ENCODE data around the gene PRSS2. TPM values are rescaled to one million over a fixed set of nuclear protein-coding genes. Genes with fewer than 3 reads are reported as not detected.

Gene PRSS2
- total RNA-seq, 2 experiments from 2014 or later: not detected

GRCh38 chr7:142799437-142799835 is 28.7 kb downstream of the PRSS2 start:
- DNase-seq (peak in 4 of 14 experiments; percentile 12 to 50 (median 21)), ATAC-seq (ENCODE audit: poor library complexity) (no peak)
- no peak for TF ChIP-seq CTCF (IDR thresholded peaks at IDR 0.05)
- peaks cover 79% of the 10 kb centered on the region for H3K4me1 Mint-ChIP-seq (ENCODE audit: low read depth)
- peak overlapping the region; percentile 97 for H3K4me3 Mint-ChIP-seq
- intact Hi-C loops (cut with DNase I, micrococcal nuclease): loop anchor here in 1 of 2 experiments (5.0 kb wide), 1 partner anchor 477 kb away; no protein-coding TSS in a partner anchor
- H3K27me3 Mint-ChIP-seq: no peaks in the 10 kb centered on the region
- ChIA-PET CTCF (interaction anchor here (14.4 kb wide), 1 partner anchor 10 kb away, joined by 135 read pairs; no protein-coding TSS in a partner anchor), POLR2A (interaction anchor here (0.6 to 30.9 kb wide), 29 partner anchors 7 to 585 kb away, joined by 3 to 5733 read pairs (median 19); partner anchors contain the start of genes EPHB6 and GSTK1)
- H3K36me3 Mint-ChIP-seq (ENCODE audit: low read depth): peaks cover 93% of the 10 kb centered on the region
- peak overlapping the region; percentile 98 for H3K27ac Mint-ChIP-seq
- no peaks in the 10 kb centered on the region for H3K9me3 Mint-ChIP-seq
- H3K27ac ChIP-seq (ENCODE audit: low read depth in 1 of 2, low read length in 2 of 2): peak overlapping the region; percentile 95 to 99
- peaks cover 69% of the 10 kb centered on the region for H3K4me1 ChIP-seq (ENCODE audit: insufficient read depth, low read length)
- H3K4me3 ChIP-seq (ENCODE audit: low read length): peak overlapping the region; percentile 100
- no peaks in the 10 kb centered on the region for H3K27me3 ChIP-seq (ENCODE audit: control insufficient read depth in 1 of 2, insufficient read depth in 2 of 2, low read length in 2 of 2)
- H3K9me3 ChIP-seq (ENCODE audit: control insufficient read depth in 1 of 2, insufficient read depth in 1 of 2, low read length in 2 of 2): no peaks in the 10 kb centered on the region
- H3K36me3 ChIP-seq (ENCODE audit: insufficient read depth, low read length): peaks cover 74% of the 10 kb centered on the region

GRCh38 chr7:142800088-142800487 is 29.3 kb downstream of the PRSS2 start:
- peak overlapping the region; percentile 97 for H3K4me3 Mint-ChIP-seq
- no peaks in the 10 kb centered on the region for H3K27me3 Mint-ChIP-seq
- peaks cover 79% of the 10 kb centered on the region for H3K4me1 Mint-ChIP-seq (ENCODE audit: low read depth)
- intact Hi-C loops (cut with DNase I, micrococcal nuclease): no loop called here
- ChIA-PET POLR2A (interaction anchor here (0.6 to 30.9 kb wide), 12 partner anchors 7 to 479 kb away, joined by 3 to 5733 read pairs (median 20); no protein-coding TSS in a partner anchor), CTCF (interaction anchor here (14.4 kb wide), 1 partner anchor 9 kb away, joined by 135 read pairs; no protein-coding TSS in a partner anchor)
- H3K36me3 Mint-ChIP-seq (ENCODE audit: low read depth): peaks cover 96% of the 10 kb centered on the region
- peaks cover 74% of the 10 kb centered on the region for H3K36me3 ChIP-seq (ENCODE audit: insufficient read depth, low read length)
- DNase-seq (peak in 4 of 14 experiments; percentile 25 to 75 (median 62)), ATAC-seq (ENCODE audit: poor library complexity) (peak; percentile 27)
- peak overlapping the region; percentile 98 for H3K27ac Mint-ChIP-seq
- H3K9me3 Mint-ChIP-seq: no peaks in the 10 kb centered on the region
- H3K27me3 ChIP-seq (ENCODE audit: control insufficient read depth in 1 of 2, insufficient read depth in 2 of 2, low read length in 2 of 2): no peaks in the 10 kb centered on the region
- peak overlapping the region; percentile 100 for H3K4me3 ChIP-seq (ENCODE audit: low read length)
- no peak for TF ChIP-seq CTCF (IDR thresholded peaks at IDR 0.05)
- H3K9me3 ChIP-seq (ENCODE audit: control insufficient read depth in 1 of 2, insufficient read depth in 1 of 2, low read length in 2 of 2): no peaks in the 10 kb centered on the region
- peak overlapping the region; percentile 95 to 99 for H3K27ac ChIP-seq (ENCODE audit: low read depth in 1 of 2, low read length in 2 of 2)
- H3K4me1 ChIP-seq (ENCODE audit: insufficient read depth, low read length): peaks cover 70% of the 10 kb centered on the region

- ChIA-PET POLR2A (interaction anchor here (0.6 to 30.9 kb wide), 9 partner anchors 6 to 500 kb away, joined by 3 to 5733 read pairs (median 28); no protein-coding TSS in a partner anchor), CTCF (interaction anchor here (14.4 kb wide), 1 partner anchor 9 kb away, joined by 135 read pairs; no protein-coding TSS in a partner anchor)
- Histone ChIP-seq H3K36me3 (ENCODE audit: insufficient read depth, low read length) (peaks cover 74% of the 10 kb centered on the region), H3K9me3 (ENCODE audit: control insufficient read depth in 1 of 2, insufficient read depth in 1 of 2, low read length in 2 of 2) (no peaks in the 10 kb centered on the region), H3K4me1 (ENCODE audit: insufficient read depth, low read length) (peaks cover 71% of the 10 kb centered on the region), H3K27me3 (ENCODE audit: control insufficient read depth in 1 of 2, insufficient read depth in 2 of 2, low read length in 2 of 2) (no peaks in the 10 kb centered on the region), H3K27ac (ENCODE audit: low read depth in 1 of 2, low read length in 2 of 2) (peak overlapping the region; percentile 95 to 99), H3K4me3 (ENCODE audit: low read length) (peak overlapping the region; percentile 100)
- Mint-ChIP-seq H3K4me3 (peak overlapping the region; percentile 97), H3K4me1 (ENCODE audit: low read depth) (peaks cover 79% of the 10 kb centered on the region), H3K27me3 (no peaks in the 10 kb centered on the region), H3K9me3 (no peaks in the 10 kb centered on the region), H3K27ac (peak overlapping the region; percentile 98), H3K36me3 (ENCODE audit: low read depth) (peaks cover 92% of the 10 kb centered on the region)
- DNase-seq: peak in 3 of 14 experiments; percentile 10 to 33 (median 21)
- intact Hi-C loops (cut with DNase I, micrococcal nuclease): no loop called here
- ATAC-seq (ENCODE audit: poor library complexity): no peak
- TF ChIP-seq CTCF (IDR thresholded peaks at IDR 0.05): no peak
These were observed 30.0 kb downstream of the PRSS2 start for GRCh38 chr7:142800699-142801260.
